HepG2 (cell line): ENCODE results near the gene SLC25A22. TPM values are rescaled to one million over a fixed set of nuclear protein-coding genes. Genes with fewer than 3 reads are reported as not detected.

Source experiments
- ARID2 ChIP-seq: sonication (generic); formaldehyde crosslinking; IDR thresholded peaks from 2 replicates; pipeline ENCODE4 v1.8.1; 2022; ENCODE audit warnings: mild to moderate bottlenecking, missing genetic modification reagents, borderline replicate concordance
- ARID4A ChIP-seq: sonication (generic); formaldehyde crosslinking; IDR thresholded peaks from 2 replicates; pipeline ENCODE4 v1.5.0; 2020; ENCODE audit warnings: mild to moderate bottlenecking, missing genetic modification reagents, borderline replicate concordance
- BHLHE40 ChIP-seq: IDR thresholded peaks from 2 replicates; pipeline ENCODE4 v1.6.1; 2011; ENCODE audit warnings: low read length, improper control_type of control experiment
- HNF1A ChIP-seq, 2 experiments: sonication (generic) in 1 of 2; formaldehyde crosslinking in 1 of 2; IDR thresholded peaks; 2 replicates each; pipeline versions ENCODE4 v1.4.0 to v1.6.1; 2016 to 2020; ENCODE audit warnings: borderline replicate concordance in 1 of 2, low read depth in 1 of 2, mild to moderate bottlenecking in 1 of 2, missing genetic modification reagents in 1 of 2
- MAF1 ChIP-seq: sonication (generic); formaldehyde crosslinking; IDR thresholded peaks from 2 replicates; pipeline ENCODE4 v1.5.0; 2020; ENCODE audit warnings: missing genetic modification reagents, borderline replicate concordance
- NBN ChIP-seq: fragments of 450-650 bp; conservative IDR thresholded peaks from 2 replicates; pipeline ENCODE4 v1.6.1; 2017
- PITX1 ChIP-seq: sonication (generic); formaldehyde crosslinking; IDR thresholded peaks from 2 replicates; pipeline ENCODE4 v1.5.1; 2020; ENCODE audit warnings: mild to moderate bottlenecking, missing genetic modification reagents
- YY1 ChIP-seq: IDR thresholded peaks from 2 replicates; pipeline ENCODE4 v1.6.1; 2011; ENCODE audit warnings: low read length, low read depth, moderate library complexity, mild to moderate bottlenecking; ENCODE audit not compliant: insufficient read depth, insufficient replicate concordance
- ZMAT5 ChIP-seq: sonication (generic); formaldehyde crosslinking; IDR thresholded peaks from 2 replicates; pipeline ENCODE4 v1.5.0; 2020; ENCODE audit warnings: mild to moderate bottlenecking, low read depth, missing genetic modification reagents, borderline replicate concordance
- ZNF83 ChIP-seq: sonication (generic); formaldehyde crosslinking; IDR thresholded peaks from 2 replicates; pipeline ENCODE4 v1.4.0; 2020; ENCODE audit warnings: missing genetic modification reagents, mild to moderate bottlenecking, borderline replicate concordance
- ZNF883 ChIP-seq: sonication (generic); formaldehyde crosslinking; IDR thresholded peaks from 2 replicates; pipeline ENCODE4 v1.5.1; 2020; ENCODE audit warnings: mild to moderate bottlenecking, missing genetic modification reagents; ENCODE audit errors: not compliant biosample characterization
- polyA plus RNA-seq, 8 experiments: library from polyadenylated mRNA; depleted of rRNA in 3 of 8; stranded (reverse) in 7 of 8; unstranded in 1 of 8; fragments of >200 nt; fragmentation: Illumina TruSeq in 4 of 8; extraction: Trizol in 4 of 8; gene quantifications; 2 replicates each; pipeline versions ENCODE4 v1.2.1 to v1.2.3, GENCODE V29; 2011 to 2016; ENCODE audit warnings: low read depth in 4 of 8, missing spikeins in 1 of 8, mixed read lengths in 1 of 8; ENCODE audit not compliant: insufficient read depth in 1 of 8
- total RNA-seq, 5 experiments: library from RNA; depleted of rRNA; stranded (reverse); fragments of >200 nt; fragmentation: Illumina TruSeq; extraction: Trizol; gene quantifications; 2 replicates each; pipeline ENCODE4 v1.2.3, GENCODE V29; 2016; ENCODE audit warnings: low read depth in 1 of 5

SLC25A22 gene
- total and polyA plus RNA-seq, 2 of the 13 experiments (the other 11 are each of a cell fraction or from before 2014, with no cell fraction given): 12.4 to 19.2 TPM

- TF ChIP-seq ARID4A (CRISPR knock-in tag) (no peak), MAF1 (no peak), ZMAT5 (no peak), NBN (no peak), ZNF83 (CRISPR knock-in tag) (no peak), PITX1 (no peak), ARID2 (no peak), ZNF883 (CRISPR knock-in tag) (no peak), YY1 (peak; percentile 40), BHLHE40 (no peak), HNF1A (IDR thresholded peaks at IDR 0.05; ENCODE audit: low read depth) (no peak), HNF1A (CRISPR knock-in tag; IDR thresholded peaks at IDR 0.05; ENCODE audit: borderline replicate concordance) (no peak)
Observed at GRCh38 chr11:798093-798713, at the start of gene SLC25A22 (continued).
